Adrenal gland (tissue), 12 donors: ENCODE data around the gene TPP2. TPM values are rescaled to one million over a fixed set of nuclear protein-coding genes. Genes with fewer than 3 reads are reported as not detected.

Source experiments
- DNase-seq, 7 donors: peaks; one replicate each; pipeline ENCODE4 v3.0.0-alpha.2; 2019 to 2020
- H3K27ac ChIP-seq, 5 donors: fragments of 200-600 bp; sonication (generic) in 4 of 5; 1 replicate in 3 of 5; 2 replicates in 2 of 5; pipeline versions ENCODE4 v1.5.1 to v1.8.0; 2016 to 2020; ENCODE audit warnings: mild to moderate bottlenecking in 1 of 5
- H3K27me3 ChIP-seq: fragments of 200-600 bp; 2 replicates; pipeline ENCODE4 v1.8.0; 2021
- H3K36me3 ChIP-seq, 2 donors: fragments of 200-600 bp; replicated peaks in 1 of 2; 1 replicate in 1 of 2; 2 replicates in 1 of 2; pipeline versions ENCODE4 v1.5.1 to v1.8.0; 2018 to 2022
- H3K4me1 ChIP-seq, 2 donors: fragments of 200-600 bp; replicated peaks in 1 of 2; 1 replicate in 1 of 2; 2 replicates in 1 of 2; pipeline versions ENCODE4 v1.5.1 to v1.8.0; 2018 to 2021
- H3K4me3 ChIP-seq, 4 donors: fragments of 200-600 bp; sonication (generic) in 3 of 4; one replicate each; pipeline ENCODE4 v1.5.1; 2016 to 2018
- H3K9me3 ChIP-seq, 3 donors: fragments of 200-600 bp; sonication (generic) in 1 of 3; replicated peaks in 1 of 3; 1 replicate in 2 of 3; 2 replicates in 1 of 3; pipeline versions ENCODE4 v1.5.1 to v1.8.0; 2016 to 2021
- CTCF ChIP-seq, 6 experiments: fragments of 450-650 bp in 4 of 6; fragments of 200-600 bp in 2 of 6; sonication (generic) in 1 of 6; IDR thresholded peaks; 1 replicate in 5 of 6; 2 replicates in 1 of 6; pipeline versions ENCODE4 v1.5.1 to v1.8.0; 2016 to 2021; ENCODE audit warnings: antibody characterized with exemption in 6 of 6, mild to moderate bottlenecking in 2 of 6, moderate library complexity in 1 of 6
- POLR2A ChIP-seq, 2 donors: fragments of 450-650 bp; IDR thresholded peaks; one replicate each; pipeline ENCODE4 v1.6.1; 2017; ENCODE audit warnings: antibody characterized with exemption in 2 of 2, mild to moderate bottlenecking in 2 of 2, moderate library complexity in 1 of 2
- WGBS, 4 donors: extraction: QIAGEN DNeasy Blood & Tissue Kit in 2 of 4; methylation state at CpG; one replicate each; pipeline versions ENCODE4 v1.1.5 to v1.1.7; 2013 to 2017; 5-methylcytosine and 5-hydroxymethylcytosine counted together
- intact Hi-C, 2 donors: fragments of 100-400 bp; cut with DNase I; formaldehyde crosslinking; loops; one replicate each; pipeline versions ENCODE4 v1.14.1 to v1.15.0; 2022 to 2023
- polyA plus RNA-seq, 3 donors: library from polyadenylated mRNA; stranded (reverse); fragments of 200-250 nt in 2 of 3; fragments of 350-450 nt in 1 of 3; fragmentation: Illumina TruSeq in 1 of 3; extraction: RNeasy Lipid Tissue Mini Kit (QIAGEN cat#74804) in 1 of 3; gene quantifications; one replicate each; pipeline ENCODE4 v1.2.3, GENCODE V29; 2013 to 2014
- total RNA-seq, 9 donors: library from RNA; depleted of rRNA in 4 of 9; stranded (reverse); fragments of >200 nt in 4 of 9; fragments of 120-200 nt in 1 of 9; fragmentation: NEBNext Ultra II Directional in 1 of 9; extraction: Animal tissue kit (Norgen Biotek cat#: 25700) in 1 of 9; gene quantifications; one replicate each; pipeline versions ENCODE4 v1.1.0 to v1.2.4, GENCODE V29; 2013 to 2023
- donor health status: healthy with polysubstance abuse.
- donor health status: Bipolar disorder and iron deficiency.
- donor health status: DM: yes; HTN: yes; CAD: no.
- donor health status: DM: no; HTN: no; CAD: no.
- donor health status: DM: no; HTN: no; CAD: no.
- donor health status: DM: yes; HTN: yes; CAD: no.

TPP2 gene
- total and polyA plus RNA-seq, 12 donors: 13.8 to 50.6 (median 25.7) TPM

GRCh38 chr13:102658660-102659059 is 61.9 kb downstream of the TPP2 start:
- intact Hi-C loops: no loop called here
- 79 to 100% (median 87%) methylated on average over 2 to 3 of the region's 3 CpGs for WGBS, 4 donors
- H3K36me3 ChIP-seq: peaks cover 0 to 7% of the 10 kb centered on the region in 2 donors

GRCh38 chr13:102659168-102659713 is 62.5 kb downstream of the TPP2 start:
- TF ChIP-seq POLR2A (IDR thresholded peaks at IDR 0.05) (no peak), CTCF (IDR thresholded peaks at IDR 0.05) (no peak)
- intact Hi-C loops: no loop called here
- no peaks in the 10 kb centered on the region for H3K9me3 ChIP-seq
- no peak for DNase-seq
- no peak overlapping the region for H3K4me3 ChIP-seq
- H3K36me3 ChIP-seq: peaks cover 0 to 11% of the 10 kb centered on the region in 2 donors
- H3K4me1 ChIP-seq: no peaks in the 10 kb centered on the region
- H3K27ac ChIP-seq: no peak overlapping the region
- H3K27me3 ChIP-seq: no peaks in the 10 kb centered on the region

More at GRCh38 chr13:102658660-102659059, 61.9 kb downstream of the TPP2 start:
- H3K4me1 ChIP-seq: no peaks in the 10 kb centered on the region
- H3K4me3 ChIP-seq: no peak overlapping the region
- H3K27ac ChIP-seq: no peak overlapping the region
- no peak for DNase-seq
- H3K9me3 ChIP-seq: no peaks in the 10 kb centered on the region
- H3K27me3 ChIP-seq: no peaks in the 10 kb centered on the region
- TF ChIP-seq POLR2A (IDR thresholded peaks at IDR 0.05): no peak
- no peak for TF ChIP-seq CTCF (IDR thresholded peaks at IDR 0.05)

GRCh38 chr13:102667023-102667422 is 70.2 kb downstream of the TPP2 start:
- no peaks in the 10 kb centered on the region for H3K27me3 ChIP-seq
- TF ChIP-seq CTCF (IDR thresholded peaks at IDR 0.05) (no peak), POLR2A (IDR thresholded peaks at IDR 0.05) (no peak)
- intact Hi-C loops: no loop called here
- no peak overlapping the region for H3K27ac ChIP-seq
- no peak overlapping the region for H3K4me3 ChIP-seq
- H3K4me1 ChIP-seq: no peaks in the 10 kb centered on the region
- DNase-seq: no peak
- peaks cover 0 to 44% of the 10 kb centered on the region in 2 donors for H3K36me3 ChIP-seq
- no peaks in the 10 kb centered on the region for H3K9me3 ChIP-seq

GRCh38 chr13:102667911-102668310 is 71.1 kb downstream of the TPP2 start:
- 94 to 98% (median 97%) methylated on average over 4 of the region's 4 CpGs for WGBS, 4 donors
- Histone ChIP-seq H3K36me3 (peaks cover 0 to 50% of the 10 kb centered on the region in 2 donors), H3K4me1 (no peaks in the 10 kb centered on the region), H3K9me3 (no peaks in the 10 kb centered on the region), H3K27me3 (no peaks in the 10 kb centered on the region), H3K27ac (no peak overlapping the region), H3K4me3 (no peak overlapping the region)
- intact Hi-C loops: no loop called here
- DNase-seq: no peak
- TF ChIP-seq CTCF (IDR thresholded peaks at IDR 0.05) (no peak), POLR2A (IDR thresholded peaks at IDR 0.05) (no peak)
